HepG2 (cell line): ENCODE measurements around the gene ABHD2. TPM values are rescaled to one million over a fixed set of nuclear protein-coding genes. Genes with fewer than 3 reads are reported as not detected.

Experiments used
- ATAC-seq: fragments of 200-7000 bp; cut with Tn5 transposase; 3 replicates; pipeline ENCODE4 v1.9.1; 2020; ENCODE audit warnings: mild to moderate bottlenecking, moderate library complexity
- BruUV-seq: library from RNA; stranded (reverse); fragments of 400-500 nt; replicated peaks from 2 replicates; lab custom pipeline; 2021; lab: Mats Ljungman, UMichigan
- CTCF ChIA-PET: fragments of 300-600 bp; formaldehyde crosslinking; extraction: SDS; loops from one replicate; lab custom pipeline; 2021; ENCODE audit warnings: low total read pairs, inconsistent platforms, low intra/inter-chr PET ratio; lab: Yijun Ruan, JAX
- POLR2A ChIA-PET: fragments of 350-600 bp; sonication (Branson Sonifier 250); formaldehyde crosslinking; loops from one replicate; lab custom pipeline; 2020; ENCODE audit warnings: antibody characterized with exemption, inconsistent platforms; lab: Yijun Ruan, JAX
- DNase-seq: peaks from one replicate; pipeline ENCODE4 v3.0.0-alpha.2; 2015; ENCODE audit warnings: low spot score
- FAIRE-seq: peaks from 3 replicates; lab custom pipeline; 2011; peaks lifted over from hg19 to GRCh38; lab: Jason Lieb, UNC
- H2AFZ ChIP-seq: one replicate; pipeline ENCODE4 v1.6.1; 2011; ENCODE audit warnings: low read length, inconsistent platforms
- H3K27ac ChIP-seq: fragments of 300-600 bp; 3 replicates; pipeline ENCODE4 v1.8.0; 2011; ENCODE audit warnings: mixed run types, mild to moderate bottlenecking, mixed read lengths, low read length, inconsistent platforms; ENCODE audit not compliant: insufficient read depth; ENCODE audit errors: extremely low read length
- H3K27me3 ChIP-seq, 2 experiments: fragments of 200-600 bp in 1 of 2; 2 replicates in 1 of 2; 3 replicates in 1 of 2; pipeline versions ENCODE4 v1.6.0 to v1.8.0; 2011; ENCODE audit warnings: low read length in 2 of 2, mild to moderate bottlenecking in 2 of 2, moderate library complexity in 2 of 2, inconsistent platforms in 1 of 2; ENCODE audit not compliant: insufficient read depth in 2 of 2, control insufficient read depth in 1 of 2
- H3K36me3 ChIP-seq, 2 experiments: fragments of 200-600 bp in 1 of 2; replicated peaks in 1 of 2; 2 replicates in 1 of 2; 3 replicates in 1 of 2; pipeline versions ENCODE4 v1.5.1 to v1.8.0; 2011; ENCODE audit warnings: low read length in 2 of 2, inconsistent platforms in 1 of 2; ENCODE audit not compliant: insufficient read depth in 2 of 2, control insufficient read depth in 1 of 2
- H3K4me1 ChIP-seq: 2 replicates; pipeline ENCODE4 v1.5.1; 2012; ENCODE audit warnings: low read length, inconsistent platforms; ENCODE audit not compliant: insufficient read depth
- H3K4me2 ChIP-seq: 2 replicates; pipeline ENCODE4 v1.6.0; 2011; ENCODE audit warnings: low read depth, low read length, inconsistent platforms
- H3K4me3 ChIP-seq, 3 experiments: fragments of 200-600 bp in 1 of 3; sonication (generic), shearing (Covaris generic) in 1 of 3; replicated peaks in 1 of 3; 2 replicates each; pipeline ENCODE4 v1.5.1; 2011 to 2016; ENCODE audit warnings: low read length in 3 of 3, inconsistent platforms in 2 of 3, low read depth in 2 of 3, mild to moderate bottlenecking in 2 of 3, control low read depth in 1 of 3, mixed read lengths in 1 of 3; ENCODE audit not compliant: insufficient read depth in 1 of 3
- H3K79me2 ChIP-seq: one replicate; pipeline ENCODE4 v1.6.1; 2011; ENCODE audit warnings: low read length, inconsistent platforms; ENCODE audit not compliant: insufficient read depth
- H3K9ac ChIP-seq: 2 replicates; pipeline ENCODE4 v1.6.0; 2011; ENCODE audit warnings: mild to moderate bottlenecking, low read depth, low read length, inconsistent platforms; ENCODE audit not compliant: insufficient read depth
- H3K9me3 ChIP-seq: 2 replicates; pipeline ENCODE4 v1.5.1; 2012; ENCODE audit warnings: mild to moderate bottlenecking, low read length
- H4K20me1 ChIP-seq: 2 replicates; pipeline ENCODE4 v1.6.0; 2011; ENCODE audit warnings: inconsistent platforms, mild to moderate bottlenecking, low read length, moderate library complexity; ENCODE audit not compliant: insufficient read depth
- DNMT3B ChIP-seq: conservative IDR thresholded peaks from 2 replicates; pipeline ENCODE4 v1.6.1; 2016; ENCODE audit warnings: missing biosample characterization, control low read depth
- ELF3 ChIP-seq: IDR thresholded peaks from 2 replicates; pipeline ENCODE4 v1.6.1; 2016; ENCODE audit warnings: missing genetic modification reagents, missing compliant biosample characterization
- HNRNPL ChIP-seq: fragments of 200-400 bp; formaldehyde crosslinking; IDR thresholded peaks from 2 replicates; pipeline ENCODE4 v1.6.1; 2017; ENCODE audit warnings: mild to moderate bottlenecking, low read depth, low read length
- KAT8 ChIP-seq: IDR thresholded peaks from 2 replicates; pipeline ENCODE4 v1.6.1; 2016; ENCODE audit warnings: missing genetic modification reagents, missing compliant biosample characterization
- NFATC3 ChIP-seq: sonication (generic); formaldehyde crosslinking; IDR thresholded peaks from 2 replicates; pipeline ENCODE4 v1.5.1; 2020; ENCODE audit warnings: mild to moderate bottlenecking, missing genetic modification reagents
- REL ChIP-seq: sonication (generic); formaldehyde crosslinking; conservative IDR thresholded peaks from 2 replicates; pipeline ENCODE4 v1.8.0; 2022; ENCODE audit warnings: mild to moderate bottlenecking, missing genetic modification reagents, moderate library complexity
- SMC3 ChIP-seq: IDR thresholded peaks from 2 replicates; pipeline ENCODE4 v1.6.1; 2011; ENCODE audit warnings: low read length, improper control_type of control experiment
- SOX5 ChIP-seq: IDR thresholded peaks from 2 replicates; pipeline ENCODE4 v1.6.1; 2016; ENCODE audit warnings: borderline replicate concordance
- TARDBP ChIP-seq: sonication (generic); formaldehyde crosslinking; IDR thresholded peaks from 2 replicates; pipeline ENCODE4 v1.8.0; 2022; ENCODE audit warnings: mild to moderate bottlenecking, missing genetic modification reagents
- TBP ChIP-seq: sonication (generic); formaldehyde crosslinking; IDR thresholded peaks from 2 replicates; pipeline ENCODE4 v1.5.0; 2020; ENCODE audit warnings: missing genetic modification reagents
- THYN1 ChIP-seq: sonication (generic); formaldehyde crosslinking; IDR thresholded peaks from 2 replicates; pipeline ENCODE4 v1.8.1; 2023; ENCODE audit warnings: low read depth, mild to moderate bottlenecking, moderate library complexity, missing genetic modification reagents, borderline replicate concordance
- TSC22D2 ChIP-seq: sonication (generic); formaldehyde crosslinking; IDR thresholded peaks from 2 replicates; pipeline ENCODE4 v1.5.1; 2020; ENCODE audit warnings: missing genetic modification reagents, mild to moderate bottlenecking, borderline replicate concordance
- ZFP37 ChIP-seq: sonication (generic); formaldehyde crosslinking; IDR thresholded peaks from 2 replicates; pipeline ENCODE4 v1.4.0; 2020; ENCODE audit warnings: missing genetic modification reagents, borderline replicate concordance
- ZNF333 ChIP-seq: sonication (generic); formaldehyde crosslinking; IDR thresholded peaks from 2 replicates; pipeline ENCODE4 v1.4.0; 2020; ENCODE audit warnings: mild to moderate bottlenecking, missing genetic modification reagents, borderline replicate concordance
- ZNF446 ChIP-seq: sonication (generic); formaldehyde crosslinking; IDR thresholded peaks from 2 replicates; pipeline ENCODE4 v1.5.0; 2020; ENCODE audit warnings: mild to moderate bottlenecking, missing genetic modification reagents
- ZNF577 ChIP-seq: sonication (generic); formaldehyde crosslinking; IDR thresholded peaks from 2 replicates; pipeline ENCODE4 v1.4.0; 2020; ENCODE audit warnings: mild to moderate bottlenecking, low read depth, missing genetic modification reagents, borderline replicate concordance
- ZNF737 ChIP-seq: sonication (generic); formaldehyde crosslinking; IDR thresholded peaks from 2 replicates; pipeline ENCODE4 v1.5.0; 2020; ENCODE audit warnings: missing genetic modification reagents, mild to moderate bottlenecking, borderline replicate concordance
- ZNF816 ChIP-seq: sonication (generic); formaldehyde crosslinking; IDR thresholded peaks from 2 replicates; pipeline ENCODE4 v1.8.0; 2022; ENCODE audit warnings: missing genetic modification reagents, mild to moderate bottlenecking, borderline replicate concordance
- ZSCAN21 ChIP-seq: sonication (generic); formaldehyde crosslinking; IDR thresholded peaks from 2 replicates; pipeline ENCODE4 v1.8.0; 2022; ENCODE audit warnings: mild to moderate bottlenecking, missing genetic modification reagents, moderate library complexity, borderline replicate concordance
- WGBS: methylation state at CpG from one replicate; pipeline ENCODE4 v1.1.6; 2017; ENCODE audit warnings: low lambda C conversion rate; 5-methylcytosine and 5-hydroxymethylcytosine counted together
- in situ Hi-C: cut with HindIII; loops from 2 replicates; pipeline ENCODE4 v1.10.0; 2017; ENCODE audit warnings: low pct_unique_long_range_greater_than_20kb; ENCODE audit not compliant: extremely low pct_ligation_motif_present
- intact Hi-C: fragments of 100-400 bp; cut with micrococcal nuclease; formaldehyde crosslinking; loops from one replicate; pipeline ENCODE4 v1.10.0; 2022; ENCODE audit not compliant: unreplicated experiment
- polyA plus RNA-seq, 8 experiments: library from polyadenylated mRNA; depleted of rRNA in 3 of 8; stranded (reverse) in 7 of 8; unstranded in 1 of 8; fragments of >200 nt; fragmentation: Illumina TruSeq in 4 of 8; extraction: Trizol in 4 of 8; gene quantifications; 2 replicates each; pipeline versions ENCODE4 v1.2.1 to v1.2.3, GENCODE V29; 2011 to 2016; ENCODE audit warnings: low read depth in 4 of 8, missing spikeins in 1 of 8, mixed read lengths in 1 of 8; ENCODE audit not compliant: insufficient read depth in 1 of 8
- total RNA-seq, 5 experiments: library from RNA; depleted of rRNA; stranded (reverse); fragments of >200 nt; fragmentation: Illumina TruSeq; extraction: Trizol; gene quantifications; 2 replicates each; pipeline ENCODE4 v1.2.3, GENCODE V29; 2016; ENCODE audit warnings: low read depth in 1 of 5
- TF ChIP-seq, protein P1 (sequence below): sonication (generic); formaldehyde crosslinking; IDR thresholded peaks from 2 replicates; pipeline ENCODE4 v1.8.1; 2023; ENCODE audit warnings: mild to moderate bottlenecking, missing genetic modification reagents
- TF ChIP-seq, protein P2 (sequence below): sonication (generic); formaldehyde crosslinking; IDR thresholded peaks from 2 replicates; pipeline ENCODE4 v1.5.1; 2020; ENCODE audit warnings: missing genetic modification reagents, mild to moderate bottlenecking, borderline replicate concordance
- TF ChIP-seq, protein P3 (sequence below): sonication (generic); formaldehyde crosslinking; conservative IDR thresholded peaks from 2 replicates; pipeline ENCODE4 v1.5.0; 2020; ENCODE audit warnings: missing genetic modification reagents

Gene ABHD2
- total and polyA plus RNA-seq, 2 of the 13 experiments (the other 11 are each of a cell fraction or from before 2014, with no cell fraction given): 14.8 to 22.4 TPM

DNA sequence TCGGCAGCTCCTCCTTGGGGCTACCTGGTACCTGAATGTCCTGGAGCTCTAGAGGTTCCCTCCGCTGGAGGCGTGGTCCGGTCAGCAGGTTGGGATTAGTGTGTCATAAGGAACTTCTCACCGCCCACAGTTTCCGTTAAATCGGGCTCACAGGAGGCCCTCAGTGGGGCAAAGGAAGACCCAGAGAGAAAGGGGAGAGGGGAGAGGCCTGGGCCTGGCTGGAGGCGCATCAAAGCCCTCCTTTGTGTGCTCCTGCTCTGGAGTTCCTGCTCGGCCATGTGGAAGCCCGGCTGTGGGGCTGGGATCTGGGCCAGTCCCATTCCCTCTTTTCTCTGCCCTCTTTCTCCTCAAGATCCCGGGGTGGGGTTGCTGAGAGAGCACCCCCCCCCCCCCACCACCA is 133.3 kb downstream of the ABHD2 start, which contains the start of gene RLBP1 (continued):
- TF ChIP-seq ZNF816 (CRISPR knock-in tag): no peak
- no peak for TF ChIP-seq TBP (CRISPR knock-in tag)
- no peak for TF ChIP-seq ZSCAN21 (CRISPR knock-in tag)
- no peak for TF ChIP-seq KAT8 (CRISPR knock-in tag)
- TF ChIP-seq THYN1 (CRISPR knock-in tag): no peak
- TF ChIP-seq REL (CRISPR knock-in tag): no peak
- no peak for TF ChIP-seq ZFP37
- no peak for TF ChIP-seq SOX5

DNA sequence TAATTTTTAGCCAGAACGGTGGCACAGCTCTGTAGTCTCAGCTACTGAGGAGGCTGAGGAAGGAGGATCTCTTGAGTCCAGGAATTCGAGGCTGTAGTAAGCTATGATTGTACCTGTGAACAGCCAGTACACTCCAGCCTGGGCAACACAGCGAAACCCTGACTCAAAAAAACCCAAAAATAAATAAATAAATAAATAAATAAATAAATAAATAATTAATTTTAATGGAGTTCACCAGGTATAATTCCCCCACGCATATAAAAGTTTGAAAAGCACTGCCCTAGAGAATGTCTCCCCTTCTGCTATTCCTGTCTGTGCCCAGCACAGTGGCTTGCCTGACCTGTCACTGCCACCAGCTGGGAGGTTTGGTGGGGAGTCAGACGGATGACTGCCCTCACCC is 137.3 kb downstream of the ABHD2 start:
- Histone ChIP-seq H2AFZ (no peak overlapping the region), H4K20me1 (no peaks in the 10 kb centered on the region), H3K9ac (no peak overlapping the region), H3K4me1 (peaks cover 25% of the 10 kb centered on the region; the same call in 1 of the 2 replicates), H3K79me2 (no peaks in the 10 kb centered on the region), H3K9me3 (no peaks in the 10 kb centered on the region), H3K27ac (no peak overlapping the region), H3K4me3 (no peak overlapping the region), H3K27me3 (peaks cover 0 to 5% of the 10 kb centered on the region in 2 experiments; a peak in 1 of 5 replicates), H3K4me2 (no peak overlapping the region), H3K36me3 (no peaks in the 10 kb centered on the region)
- ChIA-PET POLR2A (no interaction called here), CTCF (no interaction called here)
- intact Hi-C loops (no loop called here), in situ Hi-C loops (no loop called here)
- FAIRE-seq (no peak), ATAC-seq (no peak), DNase-seq (no peak)
- WGBS: 61% methylated on average over 5 of the region's 5 CpGs
- no TSS peak for BruUV-seq
- TF ChIP-seq ZNF737 (CRISPR knock-in tag) (no peak), ZNF446 (CRISPR knock-in tag) (no peak), DNMT3B (no peak), HNRNPL (no peak), ZNF333 (no peak), TSC22D2 (no peak), NFATC3 (CRISPR knock-in tag) (no peak), SMC3 (no peak), ZNF577 (CRISPR knock-in tag) (no peak), ELF3 (CRISPR knock-in tag) (no peak), TARDBP (no peak)
- TF ChIP-seq, protein P1, sequence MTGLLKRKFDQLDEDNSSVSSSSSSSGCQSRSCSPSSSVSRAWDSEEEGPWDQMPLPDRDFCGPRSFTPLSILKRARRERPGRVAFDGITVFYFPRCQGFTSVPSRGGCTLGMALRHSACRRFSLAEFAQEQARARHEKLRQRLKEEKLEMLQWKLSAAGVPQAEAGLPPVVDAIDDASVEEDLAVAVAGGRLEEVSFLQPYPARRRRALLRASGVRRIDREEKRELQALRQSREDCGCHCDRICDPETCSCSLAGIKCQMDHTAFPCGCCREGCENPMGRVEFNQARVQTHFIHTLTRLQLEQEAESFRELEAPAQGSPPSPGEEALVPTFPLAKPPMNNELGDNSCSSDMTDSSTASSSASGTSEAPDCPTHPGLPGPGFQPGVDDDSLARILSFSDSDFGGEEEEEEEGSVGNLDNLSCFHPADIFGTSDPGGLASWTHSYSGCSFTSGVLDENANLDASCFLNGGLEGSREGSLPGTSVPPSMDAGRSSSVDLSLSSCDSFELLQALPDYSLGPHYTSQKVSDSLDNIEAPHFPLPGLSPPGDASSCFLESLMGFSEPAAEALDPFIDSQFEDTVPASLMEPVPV (CRISPR knock-in tag): no peak
- TF ChIP-seq, protein P2, sequence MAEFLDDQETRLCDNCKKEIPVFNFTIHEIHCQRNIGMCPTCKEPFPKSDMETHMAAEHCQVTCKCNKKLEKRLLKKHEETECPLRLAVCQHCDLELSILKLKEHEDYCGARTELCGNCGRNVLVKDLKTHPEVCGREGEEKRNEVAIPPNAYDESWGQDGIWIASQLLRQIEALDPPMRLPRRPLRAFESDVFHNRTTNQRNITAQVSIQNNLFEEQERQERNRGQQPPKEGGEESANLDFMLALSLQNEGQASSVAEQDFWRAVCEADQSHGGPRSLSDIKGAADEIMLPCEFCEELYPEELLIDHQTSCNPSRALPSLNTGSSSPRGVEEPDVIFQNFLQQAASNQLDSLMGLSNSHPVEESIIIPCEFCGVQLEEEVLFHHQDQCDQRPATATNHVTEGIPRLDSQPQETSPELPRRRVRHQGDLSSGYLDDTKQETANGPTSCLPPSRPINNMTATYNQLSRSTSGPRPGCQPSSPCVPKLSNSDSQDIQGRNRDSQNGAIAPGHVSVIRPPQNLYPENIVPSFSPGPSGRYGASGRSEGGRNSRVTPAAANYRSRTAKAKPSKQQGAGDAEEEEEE: no peak
- TF ChIP-seq, protein P3, sequence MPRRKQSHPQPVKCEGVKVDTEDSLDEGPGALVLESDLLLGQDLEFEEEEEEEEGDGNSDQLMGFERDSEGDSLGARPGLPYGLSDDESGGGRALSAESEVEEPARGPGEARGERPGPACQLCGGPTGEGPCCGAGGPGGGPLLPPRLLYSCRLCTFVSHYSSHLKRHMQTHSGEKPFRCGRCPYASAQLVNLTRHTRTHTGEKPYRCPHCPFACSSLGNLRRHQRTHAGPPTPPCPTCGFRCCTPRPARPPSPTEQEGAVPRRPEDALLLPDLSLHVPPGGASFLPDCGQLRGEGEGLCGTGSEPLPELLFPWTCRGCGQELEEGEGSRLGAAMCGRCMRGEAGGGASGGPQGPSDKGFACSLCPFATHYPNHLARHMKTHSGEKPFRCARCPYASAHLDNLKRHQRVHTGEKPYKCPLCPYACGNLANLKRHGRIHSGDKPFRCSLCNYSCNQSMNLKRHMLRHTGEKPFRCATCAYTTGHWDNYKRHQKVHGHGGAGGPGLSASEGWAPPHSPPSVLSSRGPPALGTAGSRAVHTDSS (CRISPR knock-in tag): no peak
